WERI-Rb-1 (cell line): ENCODE measurements around the gene CHSY1.

Experiments used
- DNase-seq: peaks from one replicate; pipeline ENCODE4 v3.0.0-alpha.2; 2020
- H3K27ac ChIP-seq: fragments of 250-450 bp; sonication (Bioruptor Pico); 2 replicates; pipeline ENCODE4 v1.5.1; 2020; ENCODE audit warnings: mild to moderate bottlenecking, moderate library complexity
- H3K27me3 ChIP-seq: fragments of 250-450 bp; sonication (Bioruptor Pico); 2 replicates; pipeline ENCODE4 v1.5.1; 2021; ENCODE audit warnings: mild to moderate bottlenecking, low read depth, moderate library complexity; ENCODE audit not compliant: insufficient read depth, severe bottlenecking
- H3K36me3 ChIP-seq: fragments of 250-450 bp; sonication (Bioruptor Pico); 2 replicates; pipeline ENCODE4 v1.5.1; 2020; ENCODE audit warnings: mild to moderate bottlenecking, moderate library complexity
- H3K4me3 ChIP-seq: 2 replicates; pipeline ENCODE4 v1.5.1; 2011; ENCODE audit warnings: low read depth, mild to moderate bottlenecking, control low read depth, low read length
- H3K9me3 ChIP-seq: fragments of 250-450 bp; sonication (Bioruptor Pico); 2 replicates; pipeline ENCODE4 v1.5.1; 2021; ENCODE audit warnings: mild to moderate bottlenecking, moderate library complexity; ENCODE audit not compliant: severe bottlenecking
- TF ChIP-seq, protein P1 (sequence below): IDR thresholded peaks from 2 replicates; pipeline ENCODE4 v1.5.1; 2011; ENCODE audit warnings: low read depth, mild to moderate bottlenecking, control low read depth, inconsistent platforms, low read length

The CHSY1 gene

DNA sequence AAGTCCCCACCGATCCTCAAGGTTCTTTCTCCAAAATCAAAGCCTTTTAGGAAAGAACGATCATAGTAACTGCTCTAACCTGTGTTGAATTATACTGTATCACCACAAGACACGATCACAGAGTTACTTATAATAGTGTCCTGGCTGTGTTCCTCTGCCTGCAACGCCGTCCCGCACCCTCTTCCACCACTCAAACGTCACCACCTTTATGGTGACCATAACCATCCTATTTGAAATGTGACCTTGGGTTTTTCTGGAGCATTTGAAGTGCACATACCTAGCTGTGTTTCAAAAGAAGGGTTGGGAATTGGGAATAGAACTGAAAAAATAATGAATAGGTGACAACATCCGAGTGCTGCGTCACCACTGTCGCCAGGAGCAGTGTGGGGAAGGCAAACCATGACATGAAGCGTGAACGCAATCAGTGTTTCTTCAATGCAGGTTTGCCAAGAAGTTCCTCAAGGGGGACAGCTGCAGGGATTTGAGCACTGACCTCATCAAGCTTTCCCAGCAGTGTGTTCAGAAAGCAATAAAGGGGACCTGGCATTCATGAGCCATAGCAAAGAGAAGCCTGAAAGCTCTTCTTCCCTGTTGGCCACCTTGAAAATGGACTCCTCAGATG, 26.2 kb upstream of the CHSY1 start:
- H3K27ac ChIP-seq: no peak overlapping the region
- H3K9me3 ChIP-seq: no peaks in the 10 kb centered on the region
- peaks cover 59% of the 10 kb centered on the region for H3K36me3 ChIP-seq
- TF ChIP-seq, protein P1, sequence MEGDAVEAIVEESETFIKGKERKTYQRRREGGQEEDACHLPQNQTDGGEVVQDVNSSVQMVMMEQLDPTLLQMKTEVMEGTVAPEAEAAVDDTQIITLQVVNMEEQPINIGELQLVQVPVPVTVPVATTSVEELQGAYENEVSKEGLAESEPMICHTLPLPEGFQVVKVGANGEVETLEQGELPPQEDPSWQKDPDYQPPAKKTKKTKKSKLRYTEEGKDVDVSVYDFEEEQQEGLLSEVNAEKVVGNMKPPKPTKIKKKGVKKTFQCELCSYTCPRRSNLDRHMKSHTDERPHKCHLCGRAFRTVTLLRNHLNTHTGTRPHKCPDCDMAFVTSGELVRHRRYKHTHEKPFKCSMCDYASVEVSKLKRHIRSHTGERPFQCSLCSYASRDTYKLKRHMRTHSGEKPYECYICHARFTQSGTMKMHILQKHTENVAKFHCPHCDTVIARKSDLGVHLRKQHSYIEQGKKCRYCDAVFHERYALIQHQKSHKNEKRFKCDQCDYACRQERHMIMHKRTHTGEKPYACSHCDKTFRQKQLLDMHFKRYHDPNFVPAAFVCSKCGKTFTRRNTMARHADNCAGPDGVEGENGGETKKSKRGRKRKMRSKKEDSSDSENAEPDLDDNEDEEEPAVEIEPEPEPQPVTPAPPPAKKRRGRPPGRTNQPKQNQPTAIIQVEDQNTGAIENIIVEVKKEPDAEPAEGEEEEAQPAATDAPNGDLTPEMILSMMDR: no peak
- peak overlapping the region; percentile 40 for H3K4me3 ChIP-seq
- no peak for DNase-seq
- no peaks in the 10 kb centered on the region for H3K27me3 ChIP-seq

DNA sequence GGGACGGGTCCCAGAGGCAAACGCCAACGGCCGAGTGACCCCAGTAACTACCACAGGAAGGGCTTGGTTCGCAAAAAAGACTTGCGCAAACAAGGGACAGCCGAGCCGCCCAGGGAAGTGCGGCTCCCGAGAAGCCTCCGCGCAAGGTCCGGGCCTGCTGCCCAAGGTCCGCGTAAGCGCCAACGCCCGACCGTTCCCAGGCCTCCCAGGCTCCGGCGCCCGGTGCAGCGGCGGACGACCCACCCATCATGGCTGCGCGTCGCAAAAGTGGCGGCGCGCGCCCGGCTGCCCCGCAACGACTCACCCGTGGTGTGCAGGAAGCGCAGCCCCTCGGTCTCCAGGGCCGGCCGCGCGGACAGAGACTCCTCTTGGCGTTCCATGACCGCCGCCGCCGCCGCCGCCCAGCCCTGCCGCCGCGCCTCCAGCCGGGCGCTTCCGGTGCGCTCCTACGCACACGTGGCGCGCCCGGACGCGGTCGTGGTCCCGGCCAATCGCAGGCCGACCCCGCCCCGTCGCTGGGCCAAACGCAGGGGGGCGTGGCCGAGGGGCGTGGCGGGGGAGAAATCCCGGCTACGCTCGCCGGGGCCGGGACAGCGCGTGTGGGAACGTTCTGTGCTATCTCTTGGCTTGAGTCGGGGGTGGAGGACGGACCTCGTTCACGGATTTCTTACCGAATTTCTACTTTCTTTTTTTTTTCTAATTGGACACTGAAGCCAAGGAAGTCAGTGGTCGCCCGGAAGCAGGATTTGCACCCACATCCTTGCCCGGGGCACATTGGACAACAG, 25.4 kb upstream of the CHSY1 start, which contains the start of gene SELENOS:
TSS of gene SELENOS (minus strand) at position 448 of the 785 bp plus-strand sequence. CDS start at position 380, 68 bp downstream.
- H3K36me3 ChIP-seq: peaks cover 57% of the 10 kb centered on the region
- H3K27ac ChIP-seq: peak within 1 kb of the TSS; percentile 52
- peak within 1 kb of the TSS; percentile 72 for H3K4me3 ChIP-seq
- DNase-seq: peak; percentile 86
- H3K27me3 ChIP-seq: no peaks in the 10 kb centered on the region
- TF ChIP-seq, protein P1: no peak
- no peaks in the 10 kb centered on the region for H3K9me3 ChIP-seq

DNA sequence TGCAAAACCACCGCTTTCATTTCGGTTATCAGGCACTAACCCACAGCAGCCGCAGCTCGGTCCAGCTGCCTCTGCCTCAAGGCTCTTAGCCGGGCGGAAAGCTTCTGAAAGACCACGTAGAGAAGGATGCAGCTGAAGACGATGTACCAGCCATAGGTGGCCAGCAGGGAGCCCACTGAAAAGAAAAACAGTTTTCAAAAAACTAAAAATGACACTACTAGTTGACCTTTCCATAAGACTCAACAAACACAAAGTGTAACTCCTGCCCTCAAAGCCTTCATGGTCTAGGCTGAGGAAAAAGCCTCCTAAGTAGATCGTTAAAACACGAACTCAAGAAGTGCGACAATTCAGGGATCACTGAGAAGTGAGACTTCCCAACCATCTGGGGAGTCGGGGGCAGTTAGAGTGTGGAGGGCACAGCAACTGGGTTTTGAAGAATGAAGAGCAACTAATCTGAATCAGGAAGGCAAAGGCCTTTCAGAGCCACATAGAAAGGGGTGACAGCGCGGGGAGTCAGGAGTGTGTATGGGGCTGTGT, 24.7 kb upstream of the CHSY1 start:
- no peaks in the 10 kb centered on the region for H3K9me3 ChIP-seq
- H3K27me3 ChIP-seq: no peaks in the 10 kb centered on the region
- peak overlapping the region; percentile 72 for H3K4me3 ChIP-seq
- peaks cover 57% of the 10 kb centered on the region for H3K36me3 ChIP-seq
- TF ChIP-seq, protein P1: 0 out of 2 replicates have a peak, but pooled peaks have one; percentile 20
- no peak for DNase-seq
- peak overlapping the region; percentile 52 for H3K27ac ChIP-seq

DNA sequence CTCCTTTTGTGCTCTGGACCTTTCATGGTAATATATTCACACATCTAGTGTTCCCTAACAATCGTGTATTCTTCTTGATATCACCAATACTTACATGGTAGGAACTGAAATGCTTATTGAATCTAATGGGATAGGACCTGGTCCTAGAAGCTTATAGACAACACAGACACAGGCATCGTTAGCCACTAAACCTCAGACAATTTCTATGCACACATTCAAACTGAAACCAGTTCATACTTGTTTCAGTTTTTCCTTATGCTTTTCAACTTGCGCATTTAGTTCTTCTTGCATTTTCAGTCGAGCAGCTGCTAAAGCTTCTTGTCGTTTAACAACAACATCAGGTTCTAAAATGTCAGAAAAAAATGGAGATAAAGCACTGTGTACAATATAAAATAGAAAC, 23.2 kb upstream of the CHSY1 start:
- Histone ChIP-seq H3K27ac (no peak overlapping the region), H3K36me3 (peaks cover 58% of the 10 kb centered on the region), H3K27me3 (no peaks in the 10 kb centered on the region), H3K9me3 (no peaks in the 10 kb centered on the region), H3K4me3 (no peak overlapping the region)
- no peak for DNase-seq
- TF ChIP-seq, protein P1: no peak

DNA sequence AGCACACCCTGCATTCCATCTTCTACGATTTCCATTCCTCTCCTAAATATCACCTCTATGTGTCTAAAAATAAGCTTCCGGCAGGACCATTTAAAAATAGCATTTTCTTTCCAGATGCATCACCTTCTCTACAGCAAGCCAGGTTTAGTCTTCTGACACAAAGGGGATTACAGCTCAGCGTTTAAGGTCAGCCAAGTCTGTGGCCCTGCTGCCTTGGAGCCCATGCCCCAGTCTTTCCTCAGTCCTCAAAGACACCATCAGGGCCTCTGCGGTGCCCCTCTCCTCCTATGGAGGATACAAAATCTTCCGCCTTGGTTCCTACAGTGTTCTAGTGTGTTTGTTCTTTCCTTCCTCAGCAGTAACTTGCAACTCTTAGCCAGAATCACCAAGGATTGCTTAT, 21.7 kb upstream of the CHSY1 start:
- DNase-seq: no peak
- TF ChIP-seq, protein P1: no peak
- peaks cover 57% of the 10 kb centered on the region for H3K36me3 ChIP-seq
- no peak overlapping the region for H3K27ac ChIP-seq
- H3K27me3 ChIP-seq: no peaks in the 10 kb centered on the region
- no peak overlapping the region for H3K4me3 ChIP-seq
- no peaks in the 10 kb centered on the region for H3K9me3 ChIP-seq
